Prostate gland (tissue), 2 donors: ENCODE results near the gene THSD4. TPM values are rescaled to one million over a fixed set of nuclear protein-coding genes. Genes with fewer than 3 reads are reported as not detected.
"Not testable (repeated sequence)": the region's sequence is repeated elsewhere in the genome, so short reads cannot be mapped to it uniquely, and the experiment has no call there.

Experiments
- DNase-seq: peaks from one replicate; pipeline ENCODE4 v3.0.0-alpha.2; 2019; ENCODE audit warnings: low spot score
- H3K27ac ChIP-seq, 2 donors: fragments of 200-600 bp; sonication (generic); 2 replicates each; pipeline ENCODE4 v1.5.1; 2017 to 2019
- H3K27me3 ChIP-seq: fragments of 200-600 bp; sonication (generic); replicated peaks from 2 replicates; pipeline ENCODE4 v1.5.1; 2019; ENCODE audit not compliant: insufficient read depth
- H3K36me3 ChIP-seq, 2 donors: fragments of 200-600 bp; sonication (generic); 1 replicate in 1 of 2; 2 replicates in 1 of 2; pipeline versions ENCODE4 v1.5.1 to v1.8.1; 2017 to 2019
- H3K4me1 ChIP-seq: fragments of 200-600 bp; sonication (generic); replicated peaks from 2 replicates; pipeline ENCODE4 v1.5.1; 2019
- H3K4me3 ChIP-seq, 2 donors: fragments of 200-600 bp; sonication (generic); 2 replicates each; pipeline ENCODE4 v1.5.1; 2017 to 2019
- H3K9me3 ChIP-seq: fragments of 200-600 bp; sonication (generic); 2 replicates; pipeline ENCODE4 v1.5.1; 2017
- CTCF ChIP-seq, 4 experiments: fragments of 200-600 bp in 2 of 4; fragments of 450-650 bp in 2 of 4; sonication (generic) in 2 of 4; IDR thresholded peaks; 1 replicate in 3 of 4; 2 replicates in 1 of 4; pipeline ENCODE4 v1.5.1; 2016 to 2019; ENCODE audit warnings: antibody characterized with exemption in 4 of 4, mild to moderate bottlenecking in 2 of 4, moderate library complexity in 2 of 4
- POLR2A ChIP-seq: fragments of 450-650 bp; IDR thresholded peaks from one replicate; pipeline ENCODE4 v1.6.1; 2016; ENCODE audit warnings: antibody characterized with exemption, mild to moderate bottlenecking
- POLR2AphosphoS5 ChIP-seq: sonication (generic); formaldehyde crosslinking; IDR thresholded peaks from one replicate; pipeline ENCODE4 v1.6.1; 2017; ENCODE audit warnings: antibody characterized with exemption
- WGBS: methylation state at CpG from one replicate; pipeline ENCODE4 v1.1.5; 2018; 5-methylcytosine and 5-hydroxymethylcytosine counted together
- intact Hi-C: fragments of 100-400 bp; cut with DNase I; formaldehyde crosslinking; loops from one replicate; pipeline ENCODE4 v1.14.2; 2022
- total RNA-seq, 2 donors: library from RNA; depleted of rRNA; stranded (reverse); fragments of >200 nt; gene quantifications; one replicate each; pipeline ENCODE4 v1.1.0, GENCODE V29; 2016

Gene THSD4
- total RNA-seq, 2 donors from 2014 or later, result 84.1 to 223 TPM

GRCh38 chr15:71168166-71168834 is 53.0 kb downstream of the THSD4 start:
- H3K36me3 ChIP-seq, result no peaks in the 10 kb centered on the region
- H3K27me3 ChIP-seq, result no peaks in the 10 kb centered on the region
- TF ChIP-seq POLR2A (no peak), CTCF (IDR thresholded peaks at IDR 0.05) (no peak), POLR2AphosphoS5 (no peak)
- intact Hi-C loops, result no loop called here
- H3K27ac ChIP-seq, result no peak overlapping the region
- WGBS, result 61% methylated on average over 5 of the region's 5 CpGs
- no peak for DNase-seq
- no peak overlapping the region for H3K4me3 ChIP-seq
- no peaks in the 10 kb centered on the region for H3K9me3 ChIP-seq
- no peaks in the 10 kb centered on the region for H3K4me1 ChIP-seq

- H3K36me3 ChIP-seq, result no peaks in the 10 kb centered on the region
- intact Hi-C loops, result no loop called here
These were observed 54.9 kb downstream of the THSD4 start for GRCh38 chr15:71170163-71170562.

GRCh38 chr15:71171195-71171594 is 55.9 kb downstream of the THSD4 start:
- Histone ChIP-seq H3K4me1 (no peaks in the 10 kb centered on the region), H3K27me3 (no peaks in the 10 kb centered on the region), H3K36me3 (no peaks in the 10 kb centered on the region), H3K27ac (no peak overlapping the region), H3K9me3 (no peaks in the 10 kb centered on the region), H3K4me3 (no peak overlapping the region)
- intact Hi-C loops, result no loop called here
- TF ChIP-seq POLR2A, result no peak
- no peak for TF ChIP-seq CTCF (IDR thresholded peaks at IDR 0.05)
- no peak for TF ChIP-seq POLR2AphosphoS5
- no peak for DNase-seq

More at GRCh38 chr15:71170163-71170562, 54.9 kb downstream of the THSD4 start:
- Histone ChIP-seq H3K9me3 (no peaks in the 10 kb centered on the region), H3K4me1 (no peaks in the 10 kb centered on the region), H3K27me3 (no peaks in the 10 kb centered on the region), H3K4me3 (no peak overlapping the region), H3K27ac (no peak overlapping the region)
- no peak for TF ChIP-seq POLR2A
- DNase-seq, result no peak

- intact Hi-C loops, H3K9me3 ChIP-seq: not testable (repeated sequence)
These were observed 59.1 kb downstream of the THSD4 start for GRCh38 chr15:71174360-71174759.

GRCh38 chr15:71180986-71181853 is 65.9 kb downstream of the THSD4 start:
- TF ChIP-seq CTCF (IDR thresholded peaks at IDR 0.05) (no peak), POLR2AphosphoS5 (no peak), POLR2A (no peak)
- Histone ChIP-seq H3K27ac (no peak overlapping the region), H3K36me3 (no peaks in the 10 kb centered on the region), H3K9me3 (no peaks in the 10 kb centered on the region), H3K4me3 (no peak overlapping the region), H3K27me3 (no peaks in the 10 kb centered on the region), H3K4me1 (no peaks in the 10 kb centered on the region)
- WGBS, result 66% methylated on average over 3 of the region's 3 CpGs
- intact Hi-C loops, result no loop called here
- DNase-seq, result no peak

More at GRCh38 chr15:71174360-71174759, 59.1 kb downstream of the THSD4 start:
- H3K36me3 ChIP-seq, H3K27ac ChIP-seq, H3K27me3 ChIP-seq, DNase-seq, H3K4me3 ChIP-seq, H3K4me1 ChIP-seq: not testable (repeated sequence)
- WGBS, result 100% methylated on average over 1 of the region's 17 CpGs
